ENCODE data around the gene RNPC3.

DNA sequence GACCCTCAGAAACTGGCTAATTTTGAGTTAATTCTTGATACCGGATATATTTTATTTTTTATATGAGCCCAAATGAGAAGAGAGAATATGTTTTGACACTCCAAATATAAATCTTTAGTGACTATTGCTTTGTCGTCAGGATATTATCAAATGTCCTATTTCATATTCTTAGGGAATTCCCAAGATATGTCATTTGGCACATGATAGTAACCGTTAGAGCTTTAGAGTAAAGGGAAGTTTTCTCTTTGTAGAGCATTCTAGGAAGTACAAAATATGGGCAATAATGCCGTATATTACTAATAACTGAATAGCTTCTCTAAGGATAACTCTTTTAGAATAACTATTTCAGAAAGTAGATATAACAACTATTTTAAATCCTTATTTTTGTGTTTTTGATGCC is 37.6 kb downstream of the RNPC3 start:
- TF ChIP-seq CTCF (IDR thresholded peaks at IDR 0.05) (no peak), POLR2AphosphoS5 (IDR thresholded peaks at IDR 0.05; ENCODE audit: low read depth, low read length) (no peak), FOSL2 (IDR thresholded peaks at IDR 0.05; ENCODE audit: borderline replicate concordance, low read depth) (no peak), JUND (IDR thresholded peaks at IDR 0.05) (no peak), NFIC (IDR thresholded peaks at IDR 0.05; ENCODE audit: borderline replicate concordance) (no peak), EP300 (IDR thresholded peaks at IDR 0.05; ENCODE audit: borderline replicate concordance in 1 of 2, low read depth in 1 of 2, low read length in 1 of 2) (no peak)
- TF ChIP-seq, protein P1, sequence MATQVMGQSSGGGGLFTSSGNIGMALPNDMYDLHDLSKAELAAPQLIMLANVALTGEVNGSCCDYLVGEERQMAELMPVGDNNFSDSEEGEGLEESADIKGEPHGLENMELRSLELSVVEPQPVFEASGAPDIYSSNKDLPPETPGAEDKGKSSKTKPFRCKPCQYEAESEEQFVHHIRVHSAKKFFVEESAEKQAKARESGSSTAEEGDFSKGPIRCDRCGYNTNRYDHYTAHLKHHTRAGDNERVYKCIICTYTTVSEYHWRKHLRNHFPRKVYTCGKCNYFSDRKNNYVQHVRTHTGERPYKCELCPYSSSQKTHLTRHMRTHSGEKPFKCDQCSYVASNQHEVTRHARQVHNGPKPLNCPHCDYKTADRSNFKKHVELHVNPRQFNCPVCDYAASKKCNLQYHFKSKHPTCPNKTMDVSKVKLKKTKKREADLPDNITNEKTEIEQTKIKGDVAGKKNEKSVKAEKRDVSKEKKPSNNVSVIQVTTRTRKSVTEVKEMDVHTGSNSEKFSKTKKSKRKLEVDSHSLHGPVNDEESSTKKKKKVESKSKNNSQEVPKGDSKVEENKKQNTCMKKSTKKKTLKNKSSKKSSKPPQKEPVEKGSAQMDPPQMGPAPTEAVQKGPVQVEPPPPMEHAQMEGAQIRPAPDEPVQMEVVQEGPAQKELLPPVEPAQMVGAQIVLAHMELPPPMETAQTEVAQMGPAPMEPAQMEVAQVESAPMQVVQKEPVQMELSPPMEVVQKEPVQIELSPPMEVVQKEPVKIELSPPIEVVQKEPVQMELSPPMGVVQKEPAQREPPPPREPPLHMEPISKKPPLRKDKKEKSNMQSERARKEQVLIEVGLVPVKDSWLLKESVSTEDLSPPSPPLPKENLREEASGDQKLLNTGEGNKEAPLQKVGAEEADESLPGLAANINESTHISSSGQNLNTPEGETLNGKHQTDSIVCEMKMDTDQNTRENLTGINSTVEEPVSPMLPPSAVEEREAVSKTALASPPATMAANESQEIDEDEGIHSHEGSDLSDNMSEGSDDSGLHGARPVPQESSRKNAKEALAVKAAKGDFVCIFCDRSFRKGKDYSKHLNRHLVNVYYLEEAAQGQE (IDR thresholded peaks at IDR 0.05; ENCODE audit: low read depth, low read length): no peak

All from SK-N-SH (cell line).